Lower leg skin (tissue), 4 donors: ENCODE measurements around the gene XCL2. TPM values are rescaled to one million over a fixed set of nuclear protein-coding genes. Genes with fewer than 3 reads are reported as not detected.
A peak's percentile ranks its signal among the peaks of the same experiment; 100 is the strongest.

Experiments
- DNase-seq, 2 donors: peaks; one replicate each; pipeline ENCODE4 v3.0.0-alpha.2; 2019; ENCODE audit warnings: low spot score in 2 of 2
- H3K4me3 ChIP-seq: fragments of 200-600 bp; sonication (generic); 2 replicates; pipeline ENCODE4 v1.5.1; 2017; ENCODE audit warnings: mild to moderate bottlenecking, low read depth; ENCODE audit not compliant: poor library complexity, severe bottlenecking
- CTCF ChIP-seq, 3 donors: fragments of 450-650 bp; IDR thresholded peaks; one replicate each; pipeline ENCODE4 v1.5.1; 2016; ENCODE audit warnings: antibody characterized with exemption in 3 of 3, mild to moderate bottlenecking in 3 of 3, moderate library complexity in 2 of 3
- POLR2A ChIP-seq, 2 donors: fragments of 450-650 bp; IDR thresholded peaks; one replicate each; pipeline ENCODE4 v1.6.1; 2016 to 2017; ENCODE audit warnings: antibody characterized with exemption in 2 of 2, mild to moderate bottlenecking in 1 of 2, moderate library complexity in 1 of 2
- WGBS, 2 donors: methylation state at CpG; one replicate each; pipeline ENCODE4 v1.1.5; 2018; 5-methylcytosine and 5-hydroxymethylcytosine counted together
- intact Hi-C: fragments of 100-400 bp; cut with DNase I; formaldehyde crosslinking; loops from one replicate; pipeline ENCODE4 v1.15.0; 2023; ENCODE audit warnings: low total_unique reads
- total RNA-seq, 4 donors: library from RNA; depleted of rRNA; stranded (reverse); fragments of >200 nt; gene quantifications; one replicate each; pipeline ENCODE4 v1.1.0, GENCODE V29; 2016

Gene XCL2
- total RNA-seq, 4 donors from 2014 or later, result not detected

- H3K4me3 ChIP-seq, result no peak overlapping the region
- TF ChIP-seq POLR2A (IDR thresholded peaks at IDR 0.05), result no peak
- no peak for TF ChIP-seq CTCF (IDR thresholded peaks at IDR 0.05)
- intact Hi-C loops, result no loop called here
- DNase-seq, result no peak
- WGBS, 2 donors, result 80 to 85% methylated on average over 6 of the region's 6 CpGs
Measured at GRCh38 chr1:168506204-168506819, 37.5 kb downstream of the XCL2 start.

GRCh38 chr1:168505006-168505405 lies 38.8 kb downstream of the XCL2 start:
- WGBS, 2 donors, result 87 to 100% methylated on average over 1 of the region's 1 CpG

GRCh38 chr1:168504064-168504837 lies 39.5 kb downstream of the XCL2 start:
- no peak for TF ChIP-seq POLR2A (IDR thresholded peaks at IDR 0.05)
- TF ChIP-seq CTCF (IDR thresholded peaks at IDR 0.05), result no peak
- intact Hi-C loops, result no loop called here
- peak; percentile 67 to 88 for DNase-seq
- 66 to 71% methylated on average over 4 of the region's 4 CpGs for WGBS, 2 donors
- H3K4me3 ChIP-seq, result no peak overlapping the region

More at GRCh38 chr1:168505006-168505405, 38.8 kb downstream of the XCL2 start:
- H3K4me3 ChIP-seq, result no peak overlapping the region
- DNase-seq, result no peak
- TF ChIP-seq POLR2A (IDR thresholded peaks at IDR 0.05), result no peak
- TF ChIP-seq CTCF (IDR thresholded peaks at IDR 0.05), result no peak
- intact Hi-C loops, result no loop called here

- no peak for DNase-seq
- TF ChIP-seq POLR2A (IDR thresholded peaks at IDR 0.05) (no peak), CTCF (IDR thresholded peaks at IDR 0.05) (no peak)
- no peak overlapping the region for H3K4me3 ChIP-seq
- WGBS, 2 donors, result 91 to 96% methylated on average over 2 of the region's 2 CpGs
- intact Hi-C loops, result no loop called here
Measured at GRCh38 chr1:168499688-168500049, 44.1 kb downstream of the XCL2 start.

- H3K4me3 ChIP-seq, result no peak overlapping the region
- 88 to 89% methylated on average over 4 of the region's 4 CpGs for WGBS, 2 donors
- DNase-seq, result no peak
- intact Hi-C loops, result no loop called here
- TF ChIP-seq CTCF (IDR thresholded peaks at IDR 0.05) (no peak), POLR2A (IDR thresholded peaks at IDR 0.05) (no peak)
Measured at GRCh38 chr1:168498956-168499687, 44.7 kb downstream of the XCL2 start.
